Activated naive CD8-positive, alpha-beta T cell treated with anti-CD3 and anti-CD28 coated beads, Interleukin-2, amount 50 U/mL, for 24 hours (primary cell): ENCODE measurements around the gene TMC1.
"Not testable (repeated sequence)": the region's sequence is repeated elsewhere in the genome, so short reads cannot be mapped to it uniquely, and the experiment has no call there.

Experiments used
- ATAC-seq: fragments of 150-1000 bp; cut with Tn5 transposase; one replicate; pipeline ENCODE4 v1.10.0; 2021
- DNase-seq: peaks from one replicate; pipeline ENCODE4 v3.0.0; 2021
- H3K27ac Mint-ChIP-seq: one replicate; pipeline ENCODE4 v1.8.0; 2021; ENCODE audit warnings: mild to moderate bottlenecking, mixed read lengths
- H3K27me3 Mint-ChIP-seq: one replicate; pipeline ENCODE4 v1.8.0; 2021; ENCODE audit warnings: mixed read lengths
- H3K36me3 Mint-ChIP-seq: one replicate; pipeline ENCODE4 v1.8.0; 2021; ENCODE audit warnings: low read depth, mixed read lengths
- H3K4me1 Mint-ChIP-seq: one replicate; pipeline ENCODE4 v1.8.0; 2021; ENCODE audit warnings: mixed read lengths
- H3K4me3 Mint-ChIP-seq: one replicate; pipeline ENCODE4 v1.8.0; 2021; ENCODE audit warnings: mild to moderate bottlenecking, moderate library complexity, mixed read lengths
- H3K9me3 Mint-ChIP-seq: one replicate; pipeline ENCODE4 v1.8.0; 2021; ENCODE audit warnings: mixed read lengths

TMC1 gene

DNA sequence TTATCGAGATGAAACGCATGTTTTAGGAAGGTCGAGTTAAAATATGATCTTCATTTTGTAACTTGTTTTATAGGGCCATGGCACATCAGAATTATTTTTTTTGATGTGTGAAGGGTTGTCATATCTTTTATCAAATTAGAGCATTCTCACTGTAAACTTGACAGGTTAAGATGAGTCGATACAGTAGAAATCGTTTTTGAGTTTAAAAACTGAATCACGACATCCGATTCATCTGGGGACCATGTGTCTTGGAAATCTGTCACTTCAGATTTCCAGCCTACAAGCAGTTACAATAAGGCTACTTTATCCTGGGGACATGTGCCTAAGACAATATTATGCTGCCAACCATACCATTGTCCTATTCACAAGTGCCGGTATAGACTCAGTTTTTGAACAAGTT lies 295.3 kb downstream of the TMC1 start:
- DNase-seq (no peak), ATAC-seq (no peak)
- no peaks in the 10 kb centered on the region for H3K4me1 Mint-ChIP-seq
- no peak overlapping the region for H3K4me3 Mint-ChIP-seq
- H3K9me3 Mint-ChIP-seq = no peaks in the 10 kb centered on the region
- H3K27ac Mint-ChIP-seq = no peak overlapping the region
- H3K27me3 Mint-ChIP-seq = peaks cover 9% of the 10 kb centered on the region
- H3K36me3 Mint-ChIP-seq = no peaks in the 10 kb centered on the region

- no peaks in the 10 kb centered on the region for H3K4me1 Mint-ChIP-seq
- DNase-seq = no peak
- H3K27me3 Mint-ChIP-seq = peaks cover 9% of the 10 kb centered on the region
- no peaks in the 10 kb centered on the region for H3K36me3 Mint-ChIP-seq
- no peak for ATAC-seq
- H3K27ac Mint-ChIP-seq = no peak overlapping the region
- H3K4me3 Mint-ChIP-seq = no peak overlapping the region
- no peaks in the 10 kb centered on the region for H3K9me3 Mint-ChIP-seq
Measured at GRCh38 chr9:72817413-72817812, 296.0 kb downstream of the TMC1 start.

GRCh38 chr9:72818385-72818784 lies 297.0 kb downstream of the TMC1 start:
- Mint-ChIP-seq H3K36me3 (no peaks in the 10 kb centered on the region), H3K27ac (no peak overlapping the region), H3K27me3 (peaks cover 9% of the 10 kb centered on the region), H3K4me1 (no peaks in the 10 kb centered on the region), H3K9me3 (no peaks in the 10 kb centered on the region), H3K4me3 (no peak overlapping the region)
- DNase-seq (no peak), ATAC-seq (no peak)

DNA sequence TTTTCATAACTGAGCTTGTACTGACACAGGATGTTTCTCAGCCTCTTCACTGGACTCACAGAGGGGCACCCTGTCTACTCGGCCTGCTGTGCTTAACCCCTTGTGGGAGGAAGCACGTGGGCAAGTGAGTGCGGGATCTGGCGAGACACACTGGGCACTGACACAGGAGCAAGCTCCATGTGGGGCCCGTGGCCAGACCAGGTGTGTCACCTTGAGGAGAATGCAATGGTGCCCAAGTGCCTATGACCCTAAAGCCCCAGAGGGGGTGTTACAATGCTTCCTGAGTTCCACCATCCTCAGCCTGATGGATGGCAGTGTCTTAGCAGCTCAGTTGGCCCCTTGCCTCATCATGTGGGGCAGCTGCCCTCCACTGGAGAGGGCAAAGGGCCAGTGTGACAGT lies 302.6 kb downstream of the TMC1 start:
- Mint-ChIP-seq H3K4me3 (no peak overlapping the region), H3K9me3 (no peaks in the 10 kb centered on the region), H3K27ac (no peak overlapping the region), H3K4me1 (no peaks in the 10 kb centered on the region), H3K27me3 (peaks cover 11% of the 10 kb centered on the region), H3K36me3 (no peaks in the 10 kb centered on the region)
- no peak for DNase-seq
- ATAC-seq = no peak

DNA sequence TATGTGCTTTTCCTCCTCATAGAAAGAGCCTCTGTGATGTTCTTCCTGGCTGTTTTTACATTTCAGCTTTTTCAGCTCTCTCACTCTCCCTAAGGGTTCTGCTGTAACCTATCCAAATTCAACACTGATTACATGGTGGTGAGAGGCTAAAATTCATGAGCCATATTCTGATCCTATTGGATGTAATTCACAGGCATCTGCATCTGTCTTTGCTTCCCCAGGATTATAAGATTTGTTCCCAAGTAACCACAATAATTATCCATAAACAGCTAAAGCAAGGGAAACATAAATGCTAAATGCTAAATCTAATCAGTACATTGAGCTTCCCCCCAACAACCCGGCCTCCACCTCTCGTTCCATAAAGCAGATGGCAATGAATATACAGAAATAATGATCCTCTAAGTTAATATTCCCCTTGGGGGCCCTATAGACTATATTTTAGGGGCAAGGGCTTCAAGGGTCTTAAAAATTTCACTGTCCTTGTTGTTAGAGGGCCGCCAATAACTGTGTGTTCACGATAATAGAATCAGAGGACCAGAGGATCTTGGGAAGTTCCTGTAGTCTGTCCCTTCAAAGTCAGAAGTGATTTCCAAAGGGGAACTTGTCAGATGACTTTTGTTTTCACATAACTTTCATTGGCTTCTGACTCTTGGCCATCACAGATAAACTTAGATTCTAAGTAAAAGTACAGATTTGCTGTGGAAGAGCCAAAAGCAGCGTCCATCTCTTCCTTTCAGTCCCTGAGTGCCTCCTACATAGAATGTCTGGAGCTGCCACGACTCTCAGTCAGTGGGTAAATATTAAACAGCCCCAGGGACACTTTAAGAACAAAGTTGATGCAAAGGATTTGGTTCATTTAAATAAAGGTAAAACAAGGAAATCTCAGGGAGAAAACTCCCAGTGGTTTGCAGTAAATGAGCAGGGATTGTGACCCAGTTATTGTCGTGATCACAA lies 305.9 kb downstream of the TMC1 start:
- no peaks in the 10 kb centered on the region for H3K4me1 Mint-ChIP-seq
- DNase-seq (no peak), ATAC-seq (no peak)
- H3K4me3 Mint-ChIP-seq = no peak overlapping the region
- no peaks in the 10 kb centered on the region for H3K9me3 Mint-ChIP-seq
- peaks cover 3% of the 10 kb centered on the region for H3K27me3 Mint-ChIP-seq
- H3K27ac Mint-ChIP-seq = no peak overlapping the region
- no peaks in the 10 kb centered on the region for H3K36me3 Mint-ChIP-seq

DNA sequence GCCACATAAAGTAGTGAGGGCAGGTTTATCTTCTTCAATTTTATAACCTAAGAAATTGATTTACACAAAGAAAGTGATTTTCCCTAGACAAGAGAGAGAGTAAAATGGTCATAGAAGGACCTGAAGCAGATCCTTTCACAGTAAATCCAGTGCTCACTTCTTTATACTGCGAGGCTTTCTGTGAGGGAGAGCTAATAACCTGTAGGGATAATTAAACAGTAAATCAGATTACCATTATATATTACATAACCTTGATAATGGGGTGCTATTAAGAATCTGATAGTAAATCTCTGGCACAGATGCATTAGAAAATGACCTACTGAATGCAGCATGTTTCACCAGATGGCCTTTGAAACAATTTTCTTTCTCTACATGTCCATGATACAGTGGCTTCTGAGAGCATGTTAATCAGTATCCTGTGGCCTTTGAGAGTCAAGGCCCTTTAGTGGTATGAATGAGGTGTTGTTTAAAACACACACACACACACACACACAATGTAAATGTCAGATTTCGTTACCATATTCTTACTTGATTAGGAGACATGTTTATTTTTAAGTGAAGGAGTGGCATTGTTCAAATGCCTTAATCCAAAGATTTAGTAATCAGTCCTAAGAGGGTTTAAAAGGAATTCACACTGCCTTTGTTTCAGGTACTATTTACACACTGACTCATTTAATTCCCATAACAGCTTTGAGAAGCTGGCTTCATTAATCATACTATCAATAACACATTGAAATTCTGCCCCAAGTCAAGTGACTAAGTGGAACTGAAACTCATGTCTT lies 306.7 kb downstream of the TMC1 start:
- no peak for ATAC-seq

DNA sequence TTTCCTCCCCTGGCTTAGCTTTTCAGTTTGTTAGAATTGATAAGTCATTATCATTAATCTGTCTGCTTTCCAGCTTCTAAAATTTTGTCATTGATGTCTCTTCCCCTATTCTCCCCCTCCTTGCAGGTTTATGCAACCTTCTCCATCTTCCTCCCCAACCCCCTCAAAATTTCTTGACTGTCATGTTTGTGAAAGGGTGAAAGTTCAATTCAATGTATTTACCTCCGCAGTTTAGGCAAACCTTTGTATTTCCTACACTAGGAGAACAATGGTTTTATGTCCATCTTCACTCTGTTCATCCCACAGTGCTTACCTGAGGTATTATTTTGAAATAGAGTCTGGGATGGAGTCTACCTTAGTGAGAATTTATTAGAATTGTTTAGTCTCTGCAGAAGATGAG lies 313.6 kb downstream of the TMC1 start:
- Mint-ChIP-seq H3K4me3 (no peak overlapping the region), H3K36me3 (no peaks in the 10 kb centered on the region), H3K27me3 (no peaks in the 10 kb centered on the region), H3K27ac (no peak overlapping the region), H3K4me1 (no peaks in the 10 kb centered on the region), H3K9me3 (no peaks in the 10 kb centered on the region)
- ATAC-seq (no peak), DNase-seq (no peak)

More for the DNA sequence above, 306.7 kb downstream of the TMC1 start:
- Mint-ChIP-seq H3K36me3 (no peaks in the 10 kb centered on the region), H3K9me3 (no peaks in the 10 kb centered on the region), H3K27ac (no peak overlapping the region), H3K4me1 (no peaks in the 10 kb centered on the region), H3K4me3 (no peak overlapping the region), H3K27me3 (peaks cover 3% of the 10 kb centered on the region)
- no peak for DNase-seq

DNA sequence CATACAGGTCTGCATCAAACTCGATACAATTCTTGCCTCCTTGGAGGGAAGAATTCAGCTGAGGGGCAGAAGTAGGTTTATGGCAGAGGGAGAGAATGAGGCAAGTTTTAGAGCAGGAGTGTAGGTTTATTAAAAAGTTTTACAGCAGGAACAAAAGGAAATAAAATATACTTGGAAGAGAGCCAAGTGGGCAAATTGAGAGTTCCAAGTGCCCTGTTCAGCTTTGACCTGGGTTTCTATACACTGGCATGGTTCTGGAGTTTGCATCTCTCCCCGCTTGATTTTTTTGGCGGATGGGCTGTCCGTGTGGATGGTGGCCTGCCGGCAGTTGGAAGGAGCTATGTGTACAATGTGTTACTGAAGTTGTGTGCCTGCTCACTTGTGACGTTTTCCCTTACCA lies 315.4 kb downstream of the TMC1 start:
- ATAC-seq (no peak), DNase-seq (no peak)
- Mint-ChIP-seq H3K36me3 (no peaks in the 10 kb centered on the region), H3K9me3 (no peaks in the 10 kb centered on the region), H3K27ac (no peak overlapping the region), H3K4me1 (no peaks in the 10 kb centered on the region), H3K27me3 (no peaks in the 10 kb centered on the region), H3K4me3 (no peak overlapping the region)

DNA sequence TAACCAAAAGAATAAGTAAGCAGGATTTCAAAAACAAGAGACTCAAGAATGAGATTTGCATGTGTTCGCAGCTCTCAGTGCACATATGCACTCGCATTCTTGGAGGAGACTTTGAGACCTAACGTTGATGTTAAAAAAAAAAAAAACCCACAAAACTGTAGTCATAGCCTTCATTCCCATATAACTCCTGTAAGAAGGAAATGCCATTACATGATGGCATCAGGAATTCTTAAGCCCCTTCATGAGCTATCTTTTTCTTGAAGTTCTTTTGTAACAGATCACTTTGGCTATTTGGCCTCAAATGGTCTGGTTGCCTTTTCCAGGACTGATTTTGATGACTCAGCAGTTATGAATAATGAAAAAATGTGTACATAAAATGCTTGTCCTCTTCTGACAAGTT lies 317.7 kb downstream of the TMC1 start:
- Mint-ChIP-seq H3K4me3 (no peak overlapping the region), H3K36me3 (no peaks in the 10 kb centered on the region), H3K27me3 (no peaks in the 10 kb centered on the region), H3K27ac (no peak overlapping the region), H3K4me1 (no peaks in the 10 kb centered on the region), H3K9me3 (no peaks in the 10 kb centered on the region)
- ATAC-seq (no peak), DNase-seq (no peak)

DNA sequence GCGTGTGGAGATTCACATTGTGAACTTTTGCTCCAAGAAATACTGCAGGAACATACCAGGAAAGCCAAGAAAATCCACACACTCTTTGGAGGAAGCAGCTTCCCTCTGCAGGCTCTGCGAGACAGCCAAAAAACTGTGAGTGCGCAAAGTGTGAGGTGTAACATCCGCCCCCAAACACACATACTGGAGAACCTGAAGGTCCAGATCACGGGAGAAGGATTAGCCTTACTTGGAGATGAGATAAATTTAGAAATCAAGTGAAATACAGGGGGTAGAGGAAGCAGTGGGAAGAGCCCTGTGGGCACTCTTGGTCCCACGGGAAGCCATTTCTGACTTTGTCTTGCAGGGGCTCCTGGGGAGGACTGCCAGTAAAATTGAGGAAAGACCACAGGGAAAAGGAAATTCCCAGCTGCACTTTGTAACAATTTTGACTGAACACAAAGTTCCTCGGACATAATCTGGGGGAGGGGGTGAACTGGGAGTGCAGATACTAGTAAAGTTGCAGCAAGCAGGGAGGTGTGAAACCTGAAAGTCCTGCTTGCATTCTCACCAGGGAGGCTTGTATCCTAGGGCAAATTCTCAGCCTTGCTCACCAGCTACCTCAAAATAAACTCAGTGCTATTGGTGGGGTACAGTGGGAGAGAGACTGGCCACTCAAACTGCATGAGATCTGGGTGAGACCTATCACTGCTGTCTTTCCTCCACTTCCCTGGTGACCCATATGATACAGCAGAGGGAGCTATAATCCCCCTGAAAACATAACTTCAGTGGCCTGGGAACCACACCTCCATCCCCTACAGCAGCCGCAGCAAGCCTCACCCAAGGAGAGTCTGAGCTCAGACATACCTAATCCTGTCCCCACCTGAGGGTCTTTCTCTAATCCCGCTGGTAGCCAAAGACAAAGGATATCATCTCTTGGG lies 322.4 kb downstream of the TMC1 start:
- DNase-seq (no peak), ATAC-seq (no peak)
- no peak overlapping the region for H3K4me3 Mint-ChIP-seq
- H3K27me3 Mint-ChIP-seq = no peaks in the 10 kb centered on the region
- H3K9me3 Mint-ChIP-seq = peaks cover 17% of the 10 kb centered on the region
- H3K4me1 Mint-ChIP-seq = no peaks in the 10 kb centered on the region
- no peaks in the 10 kb centered on the region for H3K36me3 Mint-ChIP-seq
- H3K27ac Mint-ChIP-seq = no peak overlapping the region

- H3K36me3 Mint-ChIP-seq = no peaks in the 10 kb centered on the region
- H3K27ac Mint-ChIP-seq = no peak overlapping the region
- no peak for DNase-seq
- peaks cover 17% of the 10 kb centered on the region for H3K9me3 Mint-ChIP-seq
- H3K4me3 Mint-ChIP-seq = no peak overlapping the region
- ATAC-seq = no peak
- no peaks in the 10 kb centered on the region for H3K4me1 Mint-ChIP-seq
- H3K27me3 Mint-ChIP-seq = no peaks in the 10 kb centered on the region
Measured at GRCh38 chr9:72844440-72844768, 323.0 kb downstream of the TMC1 start.

DNA sequence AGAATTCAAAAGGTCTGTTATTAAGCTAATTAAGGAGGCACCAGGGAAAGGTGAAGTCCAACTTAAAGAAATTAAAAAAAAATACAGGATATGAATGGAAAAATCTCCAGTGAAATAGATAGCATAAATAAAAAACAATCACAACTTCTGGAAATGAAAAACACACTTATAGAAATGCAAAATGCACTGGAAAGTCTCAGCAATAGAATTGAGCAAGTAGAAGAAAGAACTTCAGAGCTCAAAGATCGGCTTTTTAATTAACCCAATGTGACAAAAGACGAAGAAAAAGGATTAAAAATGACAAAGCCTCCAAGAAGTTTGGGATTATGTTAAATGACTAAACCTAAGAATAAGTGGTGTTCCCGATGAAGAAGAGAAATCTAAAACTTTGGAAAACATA lies 323.6 kb downstream of the TMC1 start:
- not testable (repeated sequence) for H3K4me3 Mint-ChIP-seq, ATAC-seq, H3K27ac Mint-ChIP-seq, H3K4me1 Mint-ChIP-seq, DNase-seq, H3K36me3 Mint-ChIP-seq, H3K27me3 Mint-ChIP-seq
- peaks cover 17% of the 10 kb centered on the region for H3K9me3 Mint-ChIP-seq

GRCh38 chr9:72850209-72850608 lies 328.8 kb downstream of the TMC1 start:
- not testable (repeated sequence) for H3K4me3 Mint-ChIP-seq, ATAC-seq, H3K4me1 Mint-ChIP-seq, H3K27me3 Mint-ChIP-seq, H3K36me3 Mint-ChIP-seq, H3K9me3 Mint-ChIP-seq, H3K27ac Mint-ChIP-seq, DNase-seq

DNA sequence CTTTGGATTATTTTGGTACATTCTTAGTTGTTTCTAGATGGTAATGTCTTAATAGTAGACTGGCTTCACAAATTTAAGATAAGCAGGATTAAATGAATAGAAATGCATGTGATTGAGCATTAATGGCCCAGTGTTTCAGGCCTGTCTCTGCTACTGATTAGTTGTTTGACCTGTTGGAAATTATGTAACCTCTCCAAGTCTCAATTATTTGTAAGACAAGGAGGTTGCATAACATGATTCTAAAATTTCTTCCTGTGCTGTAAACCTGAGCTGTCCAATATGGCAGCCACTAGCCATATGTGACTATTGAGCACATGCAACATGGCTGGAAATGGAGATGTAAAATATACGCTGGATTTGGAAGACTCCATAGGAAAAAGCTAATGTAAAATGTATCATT lies 333.9 kb downstream of the TMC1 start:
- Mint-ChIP-seq H3K27ac (no peak overlapping the region), H3K36me3 (no peaks in the 10 kb centered on the region), H3K9me3 (no peaks in the 10 kb centered on the region), H3K27me3 (no peaks in the 10 kb centered on the region), H3K4me3 (no peak overlapping the region), H3K4me1 (no peaks in the 10 kb centered on the region)
- ATAC-seq = no peak
- no peak for DNase-seq
